ENCODE measurements around the gene ST6GALNAC5.

The ST6GALNAC5 gene

GRCh38 chr1:77027847-77028246, 160.6 kb downstream of the ST6GALNAC5 start:
- peaks cover 4% of the 10 kb centered on the region for H3K4me1 ChIP-seq (ENCODE audit: control insufficient read depth, insufficient read depth, low read length, poor library complexity, severe bottlenecking)
- H3K27ac ChIP-seq (ENCODE audit: low read depth, low read length, severe bottlenecking) = peak overlapping the region; percentile 26
- H3K4me3 ChIP-seq (ENCODE audit: extremely low read depth, insufficient read depth, low read length, poor library complexity, severe bottlenecking) = no peak overlapping the region
- no peaks in the 10 kb centered on the region for H3K9me3 ChIP-seq (ENCODE audit: control insufficient read depth, low read length)
- H3K36me3 ChIP-seq (ENCODE audit: control insufficient read depth, insufficient read depth, low read length) = no peaks in the 10 kb centered on the region
- WGBS, 2 experiments (ENCODE audit: insufficient coverage in 2 of 2) = 40% methylated on average over 1 of the region's 1 CpG; no CpG with 5 or more reads in 1 of the 2 experiments

DNA sequence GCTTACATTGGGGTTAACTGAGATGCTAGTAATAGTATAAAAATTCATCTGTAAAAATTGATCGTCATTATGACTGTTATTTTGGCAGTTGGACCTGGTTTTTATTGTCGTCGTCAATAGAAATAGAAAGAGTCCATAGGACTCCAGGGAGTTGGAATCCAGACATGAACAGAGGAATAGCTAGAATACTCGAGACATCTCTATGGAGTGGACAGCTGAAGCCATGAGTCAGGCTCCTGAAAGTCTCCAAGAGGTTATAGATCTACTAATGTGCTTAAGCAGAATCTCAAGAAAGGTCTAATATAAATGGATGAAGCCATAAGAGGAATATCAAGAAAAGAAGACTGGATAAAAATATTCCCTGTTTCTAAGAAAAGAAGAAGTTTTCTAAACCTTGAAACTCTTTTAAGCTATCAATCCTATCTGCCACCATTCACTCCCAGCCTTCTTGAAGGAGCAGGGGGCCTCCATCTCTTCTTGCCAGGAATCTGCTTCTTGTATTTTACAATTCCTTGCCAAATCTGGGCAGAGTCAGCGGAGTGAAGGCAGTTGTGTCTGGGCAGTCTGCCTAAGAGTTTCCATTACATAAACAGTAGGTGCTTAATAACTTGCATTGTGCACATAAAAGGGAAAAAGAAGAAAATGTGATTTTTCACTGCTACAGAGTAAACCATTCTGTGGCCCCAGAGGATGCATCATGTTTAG, 163.3 kb downstream of the ST6GALNAC5 start:
- H3K27ac ChIP-seq (ENCODE audit: low read depth, low read length, severe bottlenecking) = no peak overlapping the region
- WGBS, 2 experiments (ENCODE audit: insufficient coverage in 2 of 2) = 83 to 88% methylated on average over 4 to 5 of the region's 5 CpGs
- peaks cover 4% of the 10 kb centered on the region for H3K4me1 ChIP-seq (ENCODE audit: control insufficient read depth, insufficient read depth, low read length, poor library complexity, severe bottlenecking)
- H3K36me3 ChIP-seq (ENCODE audit: control insufficient read depth, insufficient read depth, low read length) = no peaks in the 10 kb centered on the region
- no peaks in the 10 kb centered on the region for H3K9me3 ChIP-seq (ENCODE audit: control insufficient read depth, low read length)
- H3K4me3 ChIP-seq (ENCODE audit: extremely low read depth, insufficient read depth, low read length, poor library complexity, severe bottlenecking) = no peak overlapping the region

DNA sequence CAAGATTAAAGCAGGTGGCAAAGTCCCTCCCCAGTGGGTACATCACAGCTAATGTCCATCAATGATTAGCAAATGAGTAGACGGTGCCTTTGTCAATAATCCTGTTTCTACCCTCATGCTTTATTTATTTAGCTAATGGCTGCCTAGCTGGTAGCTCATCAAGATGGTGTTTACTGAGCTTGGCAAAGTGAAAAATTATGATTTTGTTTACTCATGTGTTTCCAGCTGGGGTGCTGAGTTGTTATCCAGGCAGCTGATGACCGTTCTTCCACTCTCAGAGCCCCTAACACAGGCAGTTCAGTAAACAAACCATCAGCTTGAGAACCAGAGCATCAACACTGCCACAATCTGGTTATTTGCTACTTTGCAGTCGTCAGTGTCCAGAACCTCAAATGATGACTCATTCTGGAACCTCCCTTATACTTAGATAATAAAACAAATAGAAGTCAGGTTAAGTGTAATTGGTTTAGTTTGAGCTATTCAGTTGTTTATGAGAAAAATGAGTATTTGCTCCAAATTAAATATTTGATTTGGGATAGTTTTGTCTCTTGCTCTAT, 163.9 kb downstream of the ST6GALNAC5 start:
- Histone ChIP-seq H3K27ac (ENCODE audit: low read depth, low read length, severe bottlenecking) (no peak overlapping the region), H3K9me3 (ENCODE audit: control insufficient read depth, low read length) (no peaks in the 10 kb centered on the region), H3K36me3 (ENCODE audit: control insufficient read depth, insufficient read depth, low read length) (no peaks in the 10 kb centered on the region), H3K4me1 (ENCODE audit: control insufficient read depth, insufficient read depth, low read length, poor library complexity, severe bottlenecking) (peaks cover 4% of the 10 kb centered on the region), H3K4me3 (ENCODE audit: extremely low read depth, insufficient read depth, low read length, poor library complexity, severe bottlenecking) (no peak overlapping the region)
- WGBS, 2 experiments (ENCODE audit: insufficient coverage in 2 of 2) = 90 to 93% methylated on average over 2 of the region's 3 CpGs

- no CpG with 5 or more reads among the region's 2 CpGs for WGBS, 2 experiments (ENCODE audit: insufficient coverage in 2 of 2)
- Histone ChIP-seq H3K36me3 (ENCODE audit: control insufficient read depth, insufficient read depth, low read length) (no peaks in the 10 kb centered on the region), H3K27ac (ENCODE audit: low read depth, low read length, severe bottlenecking) (no peak overlapping the region), H3K9me3 (ENCODE audit: control insufficient read depth, low read length) (no peaks in the 10 kb centered on the region), H3K4me3 (ENCODE audit: extremely low read depth, insufficient read depth, low read length, poor library complexity, severe bottlenecking) (no peak overlapping the region), H3K4me1 (ENCODE audit: control insufficient read depth, insufficient read depth, low read length, poor library complexity, severe bottlenecking) (no peaks in the 10 kb centered on the region)
These were observed 169.3 kb downstream of the ST6GALNAC5 start for GRCh38 chr1:77036560-77036959.

DNA sequence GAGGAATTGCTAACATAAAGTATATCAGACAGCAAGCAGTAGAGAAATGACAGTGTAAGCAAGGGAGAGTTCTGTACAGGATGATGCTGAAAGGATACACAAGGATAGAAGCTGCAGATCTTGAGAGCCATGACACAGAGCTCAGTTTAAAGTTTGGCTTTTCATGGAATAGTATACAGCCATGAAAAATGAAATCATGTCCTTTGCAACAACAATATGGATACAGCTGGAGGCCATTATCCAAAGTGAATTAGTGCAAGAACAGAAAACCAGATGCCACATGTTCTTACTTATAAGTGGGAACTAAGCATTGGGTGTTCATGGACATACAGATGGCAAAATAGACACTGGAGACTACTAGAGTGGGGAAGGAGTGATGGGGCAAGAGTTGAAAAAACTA, 169.8 kb downstream of the ST6GALNAC5 start:
- H3K36me3 ChIP-seq (ENCODE audit: control insufficient read depth, insufficient read depth, low read length) = no peaks in the 10 kb centered on the region
- no peaks in the 10 kb centered on the region for H3K4me1 ChIP-seq (ENCODE audit: control insufficient read depth, insufficient read depth, low read length, poor library complexity, severe bottlenecking)
- no peak overlapping the region for H3K27ac ChIP-seq (ENCODE audit: low read depth, low read length, severe bottlenecking)
- no peak overlapping the region for H3K4me3 ChIP-seq (ENCODE audit: extremely low read depth, insufficient read depth, low read length, poor library complexity, severe bottlenecking)
- no peaks in the 10 kb centered on the region for H3K9me3 ChIP-seq (ENCODE audit: control insufficient read depth, low read length)

- H3K4me1 ChIP-seq (ENCODE audit: control insufficient read depth, insufficient read depth, low read length, poor library complexity, severe bottlenecking) = no peaks in the 10 kb centered on the region
- no CpG with 5 or more reads among the region's 1 CpG for WGBS, 2 experiments (ENCODE audit: insufficient coverage in 2 of 2)
- H3K36me3 ChIP-seq (ENCODE audit: control insufficient read depth, insufficient read depth, low read length) = no peaks in the 10 kb centered on the region
- no peak overlapping the region for H3K4me3 ChIP-seq (ENCODE audit: extremely low read depth, insufficient read depth, low read length, poor library complexity, severe bottlenecking)
- no peaks in the 10 kb centered on the region for H3K9me3 ChIP-seq (ENCODE audit: control insufficient read depth, low read length)
- no peak overlapping the region for H3K27ac ChIP-seq (ENCODE audit: low read depth, low read length, severe bottlenecking)
These were observed 170.7 kb downstream of the ST6GALNAC5 start for GRCh38 chr1:77038000-77038399.

DNA sequence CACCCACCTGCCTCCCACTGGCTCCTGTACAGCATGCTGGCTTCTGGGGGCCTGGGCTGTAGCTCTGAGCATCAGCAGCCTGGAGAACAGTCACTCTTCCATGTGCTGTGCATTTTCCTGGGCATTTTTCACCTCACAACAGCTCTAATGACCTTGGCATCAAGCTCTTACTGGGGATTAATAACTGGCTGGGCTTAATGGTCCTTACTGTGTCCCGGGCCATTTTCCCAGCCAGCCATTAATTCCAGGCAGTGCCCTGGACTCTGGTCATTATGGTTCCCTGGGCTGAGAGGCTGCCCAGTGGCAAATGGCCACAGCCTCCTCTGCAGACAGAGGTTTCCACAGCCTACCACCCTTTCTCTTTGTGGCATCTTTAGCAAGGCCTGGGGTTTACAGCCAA, 171.8 kb downstream of the ST6GALNAC5 start:
- no peaks in the 10 kb centered on the region for H3K4me1 ChIP-seq (ENCODE audit: control insufficient read depth, insufficient read depth, low read length, poor library complexity, severe bottlenecking)
- H3K36me3 ChIP-seq (ENCODE audit: control insufficient read depth, insufficient read depth, low read length) = no peaks in the 10 kb centered on the region
- no peak overlapping the region for H3K4me3 ChIP-seq (ENCODE audit: extremely low read depth, insufficient read depth, low read length, poor library complexity, severe bottlenecking)
- no peaks in the 10 kb centered on the region for H3K9me3 ChIP-seq (ENCODE audit: control insufficient read depth, low read length)
- 67 to 83% methylated on average over 1 of the region's 1 CpG for WGBS, 2 experiments (ENCODE audit: insufficient coverage in 2 of 2)
- H3K27ac ChIP-seq (ENCODE audit: low read depth, low read length, severe bottlenecking) = no peak overlapping the region

GRCh38 chr1:77039739-77040138, 172.5 kb downstream of the ST6GALNAC5 start:
- 93 to 97% methylated on average over 5 to 6 of the region's 8 CpGs for WGBS, 2 experiments (ENCODE audit: insufficient coverage in 2 of 2)

GRCh38 chr1:77040826-77041225, 173.5 kb downstream of the ST6GALNAC5 start:
- Histone ChIP-seq H3K9me3 (ENCODE audit: control insufficient read depth, low read length) (no peaks in the 10 kb centered on the region), H3K4me3 (ENCODE audit: extremely low read depth, insufficient read depth, low read length, poor library complexity, severe bottlenecking) (no peak overlapping the region), H3K4me1 (ENCODE audit: control insufficient read depth, insufficient read depth, low read length, poor library complexity, severe bottlenecking) (no peaks in the 10 kb centered on the region), H3K27ac (ENCODE audit: low read depth, low read length, severe bottlenecking) (no peak overlapping the region), H3K36me3 (ENCODE audit: control insufficient read depth, insufficient read depth, low read length) (no peaks in the 10 kb centered on the region)
- 89 to 93% methylated on average over 3 of the region's 3 CpGs for WGBS, 2 experiments (ENCODE audit: insufficient coverage in 2 of 2)

More at GRCh38 chr1:77039739-77040138, 172.5 kb downstream of the ST6GALNAC5 start:
- Histone ChIP-seq H3K36me3 (ENCODE audit: control insufficient read depth, insufficient read depth, low read length) (no peaks in the 10 kb centered on the region), H3K4me1 (ENCODE audit: control insufficient read depth, insufficient read depth, low read length, poor library complexity, severe bottlenecking) (no peaks in the 10 kb centered on the region), H3K4me3 (ENCODE audit: extremely low read depth, insufficient read depth, low read length, poor library complexity, severe bottlenecking) (no peak overlapping the region), H3K27ac (ENCODE audit: low read depth, low read length, severe bottlenecking) (no peak overlapping the region), H3K9me3 (ENCODE audit: control insufficient read depth, low read length) (no peaks in the 10 kb centered on the region)

DNA sequence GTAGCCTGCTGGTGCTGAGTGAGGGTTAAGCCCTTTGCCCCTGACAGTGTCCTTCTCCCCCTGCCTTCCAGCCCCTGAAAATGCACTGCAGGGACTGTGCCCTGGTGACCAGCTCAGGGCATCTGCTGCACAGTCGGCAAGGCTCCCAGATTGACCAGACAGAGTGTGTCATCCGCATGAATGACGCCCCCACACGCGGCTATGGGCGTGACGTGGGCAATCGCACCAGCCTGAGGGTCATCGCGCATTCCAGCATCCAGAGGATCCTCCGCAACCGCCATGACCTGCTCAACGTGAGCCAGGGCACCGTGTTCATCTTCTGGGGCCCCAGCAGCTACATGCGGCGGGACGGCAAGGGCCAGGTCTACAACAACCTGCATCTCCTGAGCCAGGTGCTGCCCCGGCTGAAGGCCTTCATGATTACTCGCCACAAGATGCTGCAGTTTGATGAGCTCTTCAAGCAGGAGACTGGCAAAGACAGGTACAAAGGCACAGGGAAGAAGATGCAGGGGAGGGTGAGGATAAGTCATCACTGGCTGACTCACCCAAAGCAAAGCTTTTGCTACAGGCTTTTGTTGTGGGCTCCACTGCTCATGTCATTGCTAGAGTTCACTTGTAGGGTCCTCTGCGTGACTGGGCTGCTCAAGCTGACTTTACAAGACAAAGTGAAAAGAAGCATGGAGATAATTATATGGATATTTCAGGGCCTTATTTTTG, 177.0 kb downstream of the ST6GALNAC5 start:
- no peak overlapping the region for H3K4me3 ChIP-seq (ENCODE audit: extremely low read depth, insufficient read depth, low read length, poor library complexity, severe bottlenecking)
- no peaks in the 10 kb centered on the region for H3K36me3 ChIP-seq (ENCODE audit: control insufficient read depth, insufficient read depth, low read length)
- WGBS, 2 experiments (ENCODE audit: insufficient coverage in 2 of 2) = 88 to 94% methylated on average over 18 to 20 of the region's 20 CpGs
- H3K27ac ChIP-seq (ENCODE audit: low read depth, low read length, severe bottlenecking) = no peak overlapping the region
- H3K9me3 ChIP-seq (ENCODE audit: control insufficient read depth, low read length) = no peaks in the 10 kb centered on the region
- H3K4me1 ChIP-seq (ENCODE audit: control insufficient read depth, insufficient read depth, low read length, poor library complexity, severe bottlenecking) = no peaks in the 10 kb centered on the region

GRCh38 chr1:77047575-77047974, 180.3 kb downstream of the ST6GALNAC5 start:
- H3K4me1 ChIP-seq (ENCODE audit: control insufficient read depth, insufficient read depth, low read length, poor library complexity, severe bottlenecking) = no peaks in the 10 kb centered on the region
- no CpG with 5 or more reads among the region's 1 CpG for WGBS, 2 experiments (ENCODE audit: insufficient coverage in 2 of 2)
- H3K36me3 ChIP-seq (ENCODE audit: control insufficient read depth, insufficient read depth, low read length) = no peaks in the 10 kb centered on the region
- H3K27ac ChIP-seq (ENCODE audit: low read depth, low read length, severe bottlenecking) = no peak overlapping the region
- no peaks in the 10 kb centered on the region for H3K9me3 ChIP-seq (ENCODE audit: control insufficient read depth, low read length)
- H3K4me3 ChIP-seq (ENCODE audit: extremely low read depth, insufficient read depth, low read length, poor library complexity, severe bottlenecking) = no peak overlapping the region
